Measurements from ENCODE around the gene MTMR3.

- TF ChIP-seq, protein P1, sequence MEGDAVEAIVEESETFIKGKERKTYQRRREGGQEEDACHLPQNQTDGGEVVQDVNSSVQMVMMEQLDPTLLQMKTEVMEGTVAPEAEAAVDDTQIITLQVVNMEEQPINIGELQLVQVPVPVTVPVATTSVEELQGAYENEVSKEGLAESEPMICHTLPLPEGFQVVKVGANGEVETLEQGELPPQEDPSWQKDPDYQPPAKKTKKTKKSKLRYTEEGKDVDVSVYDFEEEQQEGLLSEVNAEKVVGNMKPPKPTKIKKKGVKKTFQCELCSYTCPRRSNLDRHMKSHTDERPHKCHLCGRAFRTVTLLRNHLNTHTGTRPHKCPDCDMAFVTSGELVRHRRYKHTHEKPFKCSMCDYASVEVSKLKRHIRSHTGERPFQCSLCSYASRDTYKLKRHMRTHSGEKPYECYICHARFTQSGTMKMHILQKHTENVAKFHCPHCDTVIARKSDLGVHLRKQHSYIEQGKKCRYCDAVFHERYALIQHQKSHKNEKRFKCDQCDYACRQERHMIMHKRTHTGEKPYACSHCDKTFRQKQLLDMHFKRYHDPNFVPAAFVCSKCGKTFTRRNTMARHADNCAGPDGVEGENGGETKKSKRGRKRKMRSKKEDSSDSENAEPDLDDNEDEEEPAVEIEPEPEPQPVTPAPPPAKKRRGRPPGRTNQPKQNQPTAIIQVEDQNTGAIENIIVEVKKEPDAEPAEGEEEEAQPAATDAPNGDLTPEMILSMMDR (IDR thresholded peaks at IDR 0.05), result no peak
- no peak for TF ChIP-seq POLR2A (IDR thresholded peaks at IDR 0.05)
- TF ChIP-seq POLR2AphosphoS5 (IDR thresholded peaks at IDR 0.05), result no peak
Observed at GRCh38 chr22:29838599-29838956, 44.4 kb upstream of the MTMR3 start.

Measured in breast epithelium (tissue), 3 donors.